OCI-LY3 (cell line): ENCODE measurements around the gene PCA3.

Experiments used
- CTCF ChIP-seq: fragments of 200-600, 300-600 bp; sonication (generic); IDR thresholded peaks from 2 replicates; pipeline ENCODE4 v1.5.1; 2014; ENCODE audit warnings: antibody characterized with exemption, low read length, low read depth
- EZH2phosphoT487 ChIP-seq: fragments of 200-600 bp; shearing (Covaris generic); IDR thresholded peaks from 2 replicates; pipeline ENCODE4 v1.6.1; 2018; ENCODE audit warnings: antibody characterized with exemption, mixed run types, low read depth

- TF ChIP-seq CTCF (no peak), EZH2phosphoT487 (no peak)
Measured at GRCh38 chr9:76785501-76785900, 21.3 kb downstream of the PCA3 start.
